HepG2 (cell line): ENCODE results near the gene TXNRD1.

Experiments
- CTCF ChIP-seq: sonication (generic); formaldehyde crosslinking; IDR thresholded peaks from 2 replicates; pipeline ENCODE4 v1.5.0; 2020; ENCODE audit warnings: mild to moderate bottlenecking, missing genetic modification reagents, moderate library complexity
- EZH2 ChIP-seq: conservative IDR thresholded peaks from 2 replicates; pipeline ENCODE4 v1.6.1; 2012; ENCODE audit warnings: mild to moderate bottlenecking, low read depth, low read length, moderate library complexity
- ISL2 ChIP-seq: sonication (generic); formaldehyde crosslinking; IDR thresholded peaks from 2 replicates; pipeline ENCODE4 v1.5.0; 2020; ENCODE audit warnings: missing genetic modification reagents
- MAFK ChIP-seq, 2 experiments: IDR thresholded peaks in 1 of 2; conservative IDR thresholded peaks in 1 of 2; 2 replicates each; pipeline ENCODE4 v1.6.1; 2011; ENCODE audit warnings: improper control_type of control experiment in 2 of 2, low read length in 2 of 2
- PHF5A ChIP-seq: IDR thresholded peaks from one replicate; pipeline ENCODE4 v1.6.1; 2018; ENCODE audit warnings: low read depth, missing genetic modification reagents; ENCODE audit not compliant: unreplicated experiment
- REST ChIP-seq, 2 experiments: IDR thresholded peaks; 2 replicates each; pipeline ENCODE4 v1.6.1; 2011 to 2012; ENCODE audit warnings: low read length in 2 of 2, borderline replicate concordance in 1 of 2, low read depth in 1 of 2, mild to moderate bottlenecking in 1 of 2, moderate library complexity in 1 of 2
- TEAD2 ChIP-seq: sonication (generic); formaldehyde crosslinking; IDR thresholded peaks from 2 replicates; pipeline ENCODE4 v1.9.0; 2021; ENCODE audit warnings: missing genetic modification reagents
- YY1 ChIP-seq: IDR thresholded peaks from 2 replicates; pipeline ENCODE4 v1.6.1; 2011; ENCODE audit warnings: low read length, low read depth, moderate library complexity, mild to moderate bottlenecking; ENCODE audit not compliant: insufficient read depth, insufficient replicate concordance
- ZBTB14 ChIP-seq: sonication (generic); formaldehyde crosslinking; IDR thresholded peaks from 2 replicates; pipeline ENCODE4 v1.4.0; 2020; ENCODE audit warnings: missing genetic modification reagents
- ZNF354B ChIP-seq: sonication (generic); formaldehyde crosslinking; IDR thresholded peaks from 2 replicates; pipeline ENCODE4 v1.8.0; 2022; ENCODE audit warnings: mild to moderate bottlenecking, missing genetic modification reagents
- ZNF556 ChIP-seq: sonication (generic); formaldehyde crosslinking; IDR thresholded peaks from 2 replicates; pipeline ENCODE4 v1.4.0; 2020; ENCODE audit warnings: mild to moderate bottlenecking, missing genetic modification reagents, borderline replicate concordance
- ZNF792 ChIP-seq: IDR thresholded peaks from 2 replicates; pipeline ENCODE4 v1.6.1; 2016

- TF ChIP-seq MAFK (conservative IDR thresholded peaks at IDR 0.05 in 1 of 2, IDR thresholded peaks at IDR 0.05 in 1 of 2; ENCODE audit: low read length in 2 of 2) (no peak), YY1 (no peak), CTCF (CRISPR knock-in tag) (no peak), EZH2 (no peak), ZNF354B (no peak), ISL2 (CRISPR knock-in tag) (no peak), REST (IDR thresholded peaks at IDR 0.05; ENCODE audit: borderline replicate concordance in 1 of 2, low read depth in 1 of 2, low read length in 2 of 2) (no peak), ZBTB14 (CRISPR knock-in tag) (no peak), PHF5A (CRISPR knock-in tag) (no peak), TEAD2 (no peak), ZNF556 (CRISPR knock-in tag) (no peak), ZNF792 (no peak)
Measured at GRCh38 chr12:104258476-104259067, 43.0 kb downstream of the TXNRD1 start.
